Embryonic facial prominence (tissue), 1 donor: Measurements from ENCODE around the gene VGF.
"Not testable (repeated sequence)": the region's sequence is repeated elsewhere in the genome, so short reads cannot be mapped to it uniquely, and the experiment has no call there.

Experiments
- DNase-seq: peaks from one replicate; pipeline ENCODE4 v3.0.0-alpha.2; 2016; ENCODE audit errors: extremely low spot score

Gene VGF

DNA sequence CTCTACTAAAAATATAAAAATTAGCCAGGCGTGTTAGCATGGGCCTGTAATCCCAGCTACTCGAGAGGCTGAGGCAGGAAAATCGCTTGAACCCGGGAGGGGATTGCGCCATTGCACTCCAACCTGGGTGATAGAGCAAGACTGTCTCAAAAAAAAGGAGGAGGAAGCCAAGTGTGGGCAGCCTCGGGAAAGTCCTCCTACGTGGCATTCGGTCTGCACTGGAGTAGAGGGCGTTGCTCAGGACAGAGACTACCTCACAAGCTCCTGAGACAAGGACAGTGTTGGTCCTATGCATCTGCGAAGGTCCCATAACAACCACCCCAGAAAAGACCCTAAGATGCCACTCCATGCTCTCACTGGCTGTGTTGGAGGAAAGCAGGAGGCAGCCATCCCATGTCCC is 48.5 kb downstream of the VGF start:
- DNase-seq, result no peak

- DNase-seq, result no peak
Measured at GRCh38 chr7:101115215-101115614, 50.2 kb downstream of the VGF start.

- no peak for DNase-seq
Measured at GRCh38 chr7:101114492-101114891, 50.9 kb downstream of the VGF start.

- no peak for DNase-seq
Measured at GRCh38 chr7:101113836-101114235, 51.5 kb downstream of the VGF start.

DNA sequence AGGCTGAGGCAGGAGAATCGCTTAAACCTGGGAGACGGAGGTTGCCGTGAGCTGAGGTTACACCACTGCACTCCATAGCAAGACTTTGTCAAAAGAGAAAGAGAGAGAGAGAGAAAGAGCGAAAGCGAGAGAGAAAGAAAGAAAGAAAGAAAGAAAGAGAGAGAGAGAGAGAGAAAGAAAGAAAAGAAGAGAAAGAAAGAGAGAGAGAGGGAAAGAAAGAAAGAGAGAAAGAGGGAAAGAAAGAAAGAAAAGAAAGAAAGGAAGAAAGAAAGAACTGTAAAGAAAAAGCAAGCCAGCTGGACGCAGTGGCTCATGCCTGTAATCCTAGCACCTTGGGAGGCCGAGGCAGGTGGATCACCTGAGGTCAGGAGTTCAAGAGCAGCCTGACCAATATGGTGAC is 52.2 kb downstream of the VGF start:
- DNase-seq, result not testable (repeated sequence)
